ENCODE results near the gene TMBIM1.
"Not testable (repeated sequence)": the region's sequence is repeated elsewhere in the genome, so short reads cannot be mapped to it uniquely, and the experiment has no call there.

- not testable (repeated sequence) for TF ChIP-seq CTCF, POLR2A (IDR thresholded peaks at IDR 0.05)
Observed at GRCh38 chr2:218273214-218273907, 18.9 kb downstream of the TMBIM1 start.
